K562 (cell line): Measurements from ENCODE around the gene MIF.

ENCODE experiments used
- ELF1 ChIP-seq: fragments of 200-800 bp; sonication (Bioruptor generic); IDR thresholded peaks from 2 replicates; pipeline ENCODE4 v1.6.1; 2016; ENCODE audit warnings: missing genetic modification characterization, missing compliant biosample characterization
- SIN3B ChIP-seq: fragments of 450-650 bp; IDR thresholded peaks from 2 replicates; pipeline ENCODE4 v1.6.1; 2017; ENCODE audit warnings: low read depth, mild to moderate bottlenecking, moderate library complexity

DNA sequence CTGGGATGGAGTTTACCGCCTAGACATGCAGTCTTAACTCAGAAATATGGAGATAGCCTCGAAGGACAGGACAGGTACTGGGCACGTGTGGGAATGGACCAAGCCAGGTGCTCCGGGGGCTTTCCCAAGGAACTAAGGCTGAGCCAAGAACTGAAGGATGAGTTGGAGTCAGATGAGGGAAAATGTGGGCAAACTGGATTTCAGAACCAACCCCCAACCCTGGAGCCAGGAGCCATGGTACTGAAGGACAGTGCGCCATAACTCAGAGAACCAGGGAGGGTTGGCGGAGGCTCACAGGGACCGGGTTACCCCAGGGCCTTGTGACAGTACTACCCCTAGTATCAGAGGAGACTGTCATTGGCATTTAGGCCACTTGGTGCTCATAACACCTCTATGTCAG, 2.5 kb upstream of the MIF start:
- TF ChIP-seq SIN3B (no peak), ELF1 (tag) (no peak)
